Activated CD8-positive, alpha-beta memory T cell treated with anti-CD3 and anti-CD28 coated beads, Interleukin-2, amount 50 U/mL, for 1 hour (primary cell): Measurements from ENCODE around the gene DHRS13.
A peak's percentile ranks its signal among the peaks of the same experiment; 100 is the strongest.
"Not testable (repeated sequence)": the region's sequence is repeated elsewhere in the genome, so short reads cannot be mapped to it uniquely, and the experiment has no call there.

ENCODE experiments used
- DNase-seq: peaks from one replicate; pipeline ENCODE4 v3.0.0-alpha.2; 2020; ENCODE audit errors: extremely low read depth

The DHRS13 gene

GRCh38 chr17:28935744-28936460 lies 33.0 kb upstream of the DHRS13 start:
- DNase-seq, result no peak

- not testable (repeated sequence) for DNase-seq
Measured at GRCh38 chr17:28934508-28934907, 31.6 kb upstream of the DHRS13 start.

- DNase-seq, result no peak
Measured at GRCh38 chr17:28929787-28930186, 26.9 kb upstream of the DHRS13 start.

DNA sequence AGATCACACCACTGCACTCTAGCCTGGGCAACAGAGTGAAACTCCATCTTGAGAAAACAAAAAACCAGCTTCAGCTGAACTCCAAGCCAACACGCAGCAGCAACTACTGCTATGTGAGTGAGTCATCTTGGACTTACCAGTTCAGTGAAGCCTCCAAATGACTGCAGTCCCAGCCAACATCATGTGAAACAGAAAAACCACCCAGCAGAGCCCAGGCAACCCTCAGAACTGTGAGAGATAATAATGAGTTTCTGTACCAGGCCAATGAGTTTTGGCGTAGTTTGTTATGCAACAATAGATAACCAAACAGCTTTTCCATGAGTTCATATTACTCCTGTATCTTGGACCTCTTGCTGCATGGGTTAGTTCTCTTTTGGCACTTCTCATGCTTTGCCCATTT lies 25.2 kb upstream of the DHRS13 start:
- no peak for DNase-seq

DNA sequence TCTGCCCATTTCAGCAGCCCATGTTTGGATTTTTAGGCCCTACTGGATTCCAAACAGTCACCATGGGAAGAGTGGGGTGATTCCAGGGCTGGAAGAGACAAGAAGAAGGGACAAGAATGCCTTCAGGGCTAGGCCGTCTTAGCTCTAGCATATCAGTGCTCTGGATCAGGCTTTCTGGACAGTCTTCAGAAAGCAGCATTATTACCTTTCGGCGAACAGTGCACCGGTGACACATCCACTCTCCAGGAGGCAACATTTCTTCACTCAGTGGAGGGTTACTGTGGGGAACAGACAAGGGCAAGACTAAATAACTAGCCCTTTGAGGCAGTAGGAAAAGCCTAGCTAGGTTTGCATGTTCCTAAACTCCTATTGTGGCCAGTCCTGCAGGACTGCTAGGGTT lies 23.9 kb upstream of the DHRS13 start:
- no peak for DNase-seq

DNA sequence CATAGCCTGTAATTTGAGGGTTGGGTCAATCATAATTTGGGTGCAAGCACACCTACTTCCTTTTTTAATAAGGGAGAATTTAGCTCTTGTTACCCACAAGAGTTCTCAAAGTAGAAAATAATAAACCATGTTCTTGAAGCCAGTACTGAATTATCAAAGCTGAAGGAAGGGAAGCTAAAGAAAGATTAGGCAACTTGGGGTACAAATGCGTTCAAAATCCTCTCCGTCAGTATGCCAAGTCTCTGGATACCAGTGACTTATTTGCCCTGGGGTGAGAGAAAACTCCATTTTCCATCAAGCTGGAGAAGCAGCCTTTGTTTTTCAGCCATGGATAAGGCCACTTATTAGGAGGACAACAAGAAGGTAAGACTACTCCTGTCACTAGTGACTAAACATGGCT lies 23.5 kb upstream of the DHRS13 start:
- no peak for DNase-seq

DNA sequence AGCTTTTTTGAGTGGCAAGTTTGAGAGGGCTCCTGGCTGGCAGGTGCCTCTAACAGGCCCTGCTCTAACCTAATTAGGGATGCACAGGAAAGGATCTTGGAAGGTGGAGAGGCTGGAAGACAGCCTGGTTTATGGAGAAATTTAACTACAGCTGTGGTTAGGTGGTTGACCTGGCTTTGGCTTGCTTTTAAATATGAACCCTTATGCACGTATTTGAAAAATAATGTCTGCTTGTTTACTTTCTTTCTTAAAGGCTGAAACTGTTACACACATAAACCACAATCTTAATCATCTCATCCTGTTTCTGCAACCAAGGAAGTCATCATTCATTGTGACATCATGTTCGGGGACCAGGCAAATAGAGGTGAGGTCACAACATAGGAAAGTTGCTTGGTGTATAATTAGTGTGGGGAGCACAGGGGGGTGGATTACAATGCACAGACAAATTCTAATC lies 23.1 kb upstream of the DHRS13 start:
- DNase-seq, result peak; percentile 57

DNA sequence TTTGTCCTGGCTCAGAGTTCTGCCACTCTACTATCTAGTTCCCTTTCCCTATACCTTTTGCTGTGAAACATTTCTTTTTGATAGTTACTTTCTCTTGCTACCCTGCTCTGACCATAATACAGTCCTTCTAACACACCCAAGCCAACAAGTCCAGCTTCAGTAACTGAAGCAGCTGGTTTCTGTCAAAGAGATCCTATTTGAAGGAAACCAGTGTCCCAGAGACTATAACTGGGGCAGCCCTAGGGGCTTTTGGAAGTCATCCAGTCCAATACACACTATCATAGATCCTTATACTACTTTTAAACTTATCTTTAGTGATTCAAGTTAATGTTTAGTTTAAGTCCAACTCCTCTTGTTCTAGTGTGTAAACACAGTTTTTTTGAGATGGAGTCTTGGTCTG lies 17.3 kb upstream of the DHRS13 start:
- DNase-seq, result no peak

GRCh38 chr17:28918295-28918694 lies 15.4 kb upstream of the DHRS13 start:
- DNase-seq, result no peak

DNA sequence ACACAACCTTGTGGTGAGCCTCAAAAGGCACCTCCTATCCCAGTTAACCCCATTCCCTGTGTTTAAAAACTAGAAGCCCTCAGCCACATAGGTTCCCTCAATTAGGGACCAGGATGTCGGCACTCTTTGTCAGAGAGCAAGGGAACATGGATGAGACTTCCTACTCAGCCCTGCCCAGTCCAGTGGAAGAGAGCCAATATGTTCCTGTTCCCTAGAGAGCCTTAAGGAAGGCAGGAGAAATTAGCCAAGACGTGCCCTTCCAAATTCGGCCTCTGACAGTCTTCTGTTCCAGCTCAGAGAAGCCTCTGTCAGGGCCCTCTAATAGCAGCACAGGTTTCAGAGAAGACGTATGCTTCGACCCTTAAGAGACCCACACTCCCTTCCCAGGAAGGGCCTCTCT lies 14.6 kb upstream of the DHRS13 start:
- DNase-seq, result no peak

GRCh38 chr17:28917029-28917428 lies 14.2 kb upstream of the DHRS13 start:
- no peak for DNase-seq

GRCh38 chr17:28916302-28916934 lies 13.5 kb upstream of the DHRS13 start:
- no peak for DNase-seq

DNA sequence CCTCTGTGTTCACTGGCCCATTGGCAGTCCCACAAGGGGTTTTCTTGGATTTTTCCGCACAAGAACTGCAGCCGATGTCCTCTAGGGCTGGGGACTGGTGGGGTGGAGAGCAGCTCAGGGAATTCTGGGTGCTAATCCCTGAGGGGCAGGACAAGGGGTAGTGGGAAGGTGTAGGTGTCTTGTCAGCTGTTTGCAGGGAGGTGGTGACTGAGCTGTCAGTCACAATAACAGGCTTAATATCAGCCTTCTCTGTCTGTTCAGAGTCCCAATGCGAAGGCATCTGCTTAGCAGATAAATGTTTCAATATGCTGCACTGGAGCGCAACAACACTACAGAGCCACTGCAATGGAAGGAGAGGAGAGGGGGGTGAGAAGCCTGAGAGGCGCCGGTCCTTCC lies 10.1 kb upstream of the DHRS13 start:
- no peak for DNase-seq

DNA sequence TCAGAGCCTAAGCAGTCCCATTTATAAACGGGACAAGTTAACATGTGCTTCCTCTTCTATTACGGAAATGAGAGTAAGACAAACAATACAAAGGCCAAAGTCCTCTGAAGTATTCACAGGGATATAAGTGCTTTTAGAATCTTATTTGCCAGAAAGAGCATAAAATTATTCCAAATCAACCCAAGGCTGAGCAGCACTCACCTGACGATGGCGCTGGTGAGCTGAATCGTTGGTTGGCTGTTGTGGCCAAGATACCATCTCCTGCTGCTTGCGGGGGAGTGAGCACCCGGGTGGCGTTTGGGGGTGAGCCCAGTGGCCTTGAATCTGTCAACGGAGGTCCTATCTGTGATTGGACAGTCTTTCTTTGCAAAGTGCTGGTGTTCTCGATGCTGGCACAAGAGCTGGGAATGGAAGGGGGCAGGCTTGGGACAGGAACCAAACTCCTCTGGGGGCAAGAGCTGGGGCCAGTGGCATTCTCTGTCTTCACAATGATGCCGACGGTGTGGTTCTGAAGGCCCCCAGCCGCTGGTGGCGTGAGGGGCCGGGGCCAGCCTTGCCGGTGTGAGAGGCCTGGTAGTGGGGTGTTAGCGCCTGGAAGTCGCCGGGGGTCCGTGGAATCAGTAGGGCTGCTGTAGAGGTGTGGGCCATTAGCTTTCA lies 9.5 kb upstream of the DHRS13 start:
- DNase-seq, result no peak

GRCh38 chr17:28911411-28912045 lies 8.6 kb upstream of the DHRS13 start:
- no peak for DNase-seq

DNA sequence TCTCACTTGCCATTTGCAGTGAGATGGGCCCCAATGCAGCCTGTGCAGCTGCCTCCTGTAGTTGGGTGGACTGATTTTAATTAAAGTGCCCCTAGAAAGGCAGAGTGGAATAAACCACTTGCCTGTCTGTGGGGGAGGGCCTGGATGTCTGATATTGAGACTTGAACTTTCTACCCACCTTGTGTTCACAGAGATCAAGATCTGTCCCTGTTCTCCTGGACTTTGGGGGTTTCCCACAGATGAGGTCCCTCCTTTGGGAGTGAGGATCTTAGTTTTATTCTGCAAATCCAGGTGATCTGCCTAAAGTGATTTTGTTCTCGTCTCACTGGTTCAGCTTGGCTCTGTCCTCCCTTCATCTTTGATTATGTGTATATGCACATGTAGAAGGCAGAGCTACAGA lies 7.7 kb upstream of the DHRS13 start:
- DNase-seq, result no peak

DNA sequence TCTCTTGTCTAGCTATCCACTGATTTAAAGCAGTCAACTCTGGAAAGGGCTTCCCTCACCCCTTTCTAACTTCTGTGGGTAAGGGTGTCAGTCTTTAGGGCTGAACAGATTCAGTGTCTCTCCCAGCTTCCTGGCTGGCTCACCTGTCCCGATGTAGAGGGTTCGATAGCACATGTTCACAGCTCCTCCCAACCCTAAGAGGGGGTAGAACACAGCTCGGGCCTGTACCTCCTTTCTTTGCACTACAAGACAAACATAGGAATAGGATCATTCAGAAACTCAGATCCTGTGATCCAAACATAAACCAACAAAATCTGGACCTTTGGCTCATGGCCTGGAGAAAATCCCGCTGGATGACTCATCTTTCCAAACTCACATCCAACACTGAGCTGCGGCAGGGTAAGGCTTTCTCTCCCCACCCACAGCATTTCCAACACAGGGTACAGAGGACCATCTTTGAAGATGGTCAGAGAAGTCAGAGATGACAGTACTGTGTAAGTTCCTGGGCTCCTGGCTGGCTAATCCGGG lies 5.8 kb upstream of the DHRS13 start:
- DNase-seq, result no peak

- no peak for DNase-seq
Measured at GRCh38 chr17:28907709-28908475, 5.0 kb upstream of the DHRS13 start.

- DNase-seq, result no peak
Measured at GRCh38 chr17:28906706-28907438, 4.0 kb upstream of the DHRS13 start.

DNA sequence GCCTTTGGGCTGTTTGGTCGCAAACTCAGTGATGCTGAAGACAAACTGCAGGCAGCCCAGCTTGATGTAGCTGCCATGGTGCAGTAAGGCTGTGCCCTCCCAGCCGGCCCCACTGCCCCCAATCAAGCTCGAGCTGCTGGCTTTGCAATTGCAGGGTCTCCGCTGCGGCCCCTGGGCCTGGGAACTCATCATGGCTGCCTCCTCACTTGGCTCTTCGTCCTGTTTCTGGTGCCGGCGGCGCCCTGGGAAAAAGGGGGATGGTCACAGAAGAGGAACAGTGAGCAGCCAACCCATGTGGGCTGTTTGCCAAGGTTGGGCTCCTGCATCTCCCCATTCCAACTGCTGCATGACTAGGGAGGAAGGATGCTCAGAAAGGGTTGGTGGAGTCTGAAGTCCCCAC lies 3.4 kb upstream of the DHRS13 start:
- no peak for DNase-seq

- no peak for DNase-seq
Measured at GRCh38 chr17:28904800-28905199, 1.9 kb upstream of the DHRS13 start.
